Hepatocyte (in vitro differentiated cells): ENCODE results near the gene RGL3. TPM values are rescaled to one million over a fixed set of nuclear protein-coding genes. Genes with fewer than 3 reads are reported as not detected.

ENCODE experiments used
- DNase-seq: peaks from one replicate; pipeline ENCODE4 v3.0.0-alpha.2; 2016; ENCODE audit warnings: low spot score
- H2AFZ ChIP-seq: fragments of 200-600 bp; sonication (generic); 2 replicates; pipeline ENCODE4 v1.6.0; 2016; ENCODE audit warnings: antibody characterized with exemption, mild to moderate bottlenecking
- H3K27ac ChIP-seq: fragments of 200-600 bp; sonication (generic); 2 replicates; pipeline ENCODE4 v1.5.1; 2016; ENCODE audit warnings: mild to moderate bottlenecking
- H3K27me3 ChIP-seq: fragments of 200-600 bp; sonication (generic); 2 replicates; pipeline ENCODE4 v1.6.1; 2016
- H3K36me3 ChIP-seq: fragments of 200-600 bp; sonication (generic); replicated peaks from 2 replicates; pipeline ENCODE4 v1.5.1; 2016; ENCODE audit warnings: low read depth; ENCODE audit not compliant: insufficient read depth
- H3K4me1 ChIP-seq: fragments of 200-600 bp; sonication (generic); 2 replicates; pipeline ENCODE4 v1.5.1; 2016; ENCODE audit warnings: mild to moderate bottlenecking, moderate library complexity; ENCODE audit not compliant: insufficient read depth
- H3K4me2 ChIP-seq: fragments of 200-600 bp; sonication (generic); 2 replicates; pipeline ENCODE4 v1.6.0; 2016
- H3K4me3 ChIP-seq: fragments of 200-600 bp; sonication (generic); 2 replicates; pipeline ENCODE4 v1.5.1; 2016; ENCODE audit warnings: mild to moderate bottlenecking
- H3K79me2 ChIP-seq: fragments of 200-600 bp; sonication (generic); 2 replicates; pipeline ENCODE4 v1.6.0; 2017; ENCODE audit warnings: mild to moderate bottlenecking
- H3K9me2 ChIP-seq: fragments of 200-600 bp; sonication (generic); replicated peaks from 2 replicates; pipeline ENCODE4 v1.6.0; 2017; ENCODE audit warnings: mild to moderate bottlenecking; ENCODE audit not compliant: insufficient read depth
- H3K9me3 ChIP-seq: fragments of 200-600 bp; sonication (generic); 2 replicates; pipeline ENCODE4 v1.5.1; 2016; ENCODE audit warnings: low read depth, mild to moderate bottlenecking
- H4K20me1 ChIP-seq: fragments of 200-600 bp; sonication (generic); 2 replicates; pipeline ENCODE4 v1.6.0; 2016; ENCODE audit warnings: mild to moderate bottlenecking; ENCODE audit not compliant: insufficient read depth, poor library complexity, severe bottlenecking
- EZH2phosphoT487 ChIP-seq: fragments of 200-600 bp; sonication (generic); IDR thresholded peaks from one replicate; pipeline ENCODE4 v1.6.1; 2018; ENCODE audit warnings: antibody characterized with exemption, mild to moderate bottlenecking, low read depth, moderate library complexity; ENCODE audit not compliant: unreplicated experiment, severe bottlenecking
- whole genome bisulfite sequencing: methylation state at CpG from one replicate; pipeline ENCODE4 v1.1.6; 2016; ENCODE audit warnings: low lambda C conversion rate; ENCODE audit errors: missing lambda C conversion rate; 5-methylcytosine and 5-hydroxymethylcytosine counted together
- polyA plus RNA-seq: library from polyadenylated mRNA; unstranded; fragments of >200 nt; fragmentation: Nextera tagmentation; extraction: Ambion mirVana; gene quantifications from 2 replicates; pipeline ENCODE4 v1.2.1, GENCODE V29; 2016
- small RNA-seq: library from RNA; depleted of rRNA; stranded (forward); fragments of <200 nt; gene quantifications from one replicate; pipeline ENCODE3, GENCODE V24; 2014
- total RNA-seq: library from RNA; depleted of rRNA; stranded (reverse); fragments of >200 nt; gene quantifications from 2 replicates; pipeline ENCODE4 v1.2.3, GENCODE V29; 2014

The RGL3 gene
- total and polyA plus RNA-seq, 2 experiments from 2014 or later, result 20.6 to 55.6 TPM

DNA sequence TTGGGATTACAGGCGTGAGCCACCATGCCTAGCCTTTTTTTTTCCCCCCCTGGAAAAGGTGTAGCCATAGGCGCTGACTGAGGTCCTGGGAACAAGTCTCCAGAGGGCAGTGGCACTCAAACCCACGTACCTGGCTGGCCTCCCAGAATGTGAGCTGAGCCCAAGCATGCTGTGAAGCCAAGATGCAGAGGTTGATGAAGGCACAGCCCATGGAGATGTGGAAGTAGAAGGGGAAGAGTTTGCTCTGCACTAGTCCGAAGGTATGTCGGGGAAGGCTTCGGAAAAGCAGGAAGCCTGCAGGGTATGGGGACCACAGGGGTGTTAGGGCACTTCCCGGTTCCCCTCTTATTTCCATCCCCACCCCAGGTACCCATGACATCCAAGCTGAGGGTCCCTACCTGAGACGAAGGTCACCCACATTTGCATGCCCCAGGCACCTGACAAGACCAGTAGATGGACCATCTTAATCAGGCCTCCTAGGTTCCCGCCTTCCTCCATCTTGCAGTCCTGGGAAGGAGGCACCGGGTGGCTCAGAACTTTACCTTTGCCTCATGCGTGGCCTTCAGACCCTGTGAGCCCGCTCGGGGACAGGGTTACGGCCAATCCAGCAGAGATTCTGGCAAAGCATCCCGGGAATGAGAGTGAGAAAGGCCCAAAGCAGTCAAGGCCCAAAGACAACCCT is 73.9 kb downstream of the RGL3 start:
- no peaks in the 10 kb centered on the region for H3K36me3 ChIP-seq
- peaks cover 3% of the 10 kb centered on the region for H3K79me2 ChIP-seq
- no peaks in the 10 kb centered on the region for H3K27me3 ChIP-seq
- H3K27ac ChIP-seq, result peak overlapping the region; percentile 70
- no peaks in the 10 kb centered on the region for H4K20me1 ChIP-seq
- H3K9me3 ChIP-seq, result no peaks in the 10 kb centered on the region
- H2AFZ ChIP-seq, result no peak overlapping the region
- TF ChIP-seq EZH2phosphoT487, result no peak
- peak overlapping the region; percentile 81 for H3K4me2 ChIP-seq
- H3K4me1 ChIP-seq, result peaks cover 9% of the 10 kb centered on the region
- DNase-seq, result peak; percentile 32
- no peaks in the 10 kb centered on the region for H3K9me2 ChIP-seq
- 63% methylated on average over 15 of the region's 15 CpGs for WGBS
- H3K4me3 ChIP-seq, result peak overlapping the region; percentile 43

Small RNA genes within 50 kb of the gene (small RNA-seq; reads per million reads assigned to genes)
- not detected for gene RF00019

Other genes starting within 250 kb of the RGL3 start
- 58.3 and 60.3 TPM in 2 replicates for gene KANK2, start 221.8 kb downstream of the RGL3 start, total RNA-seq
- 35.2 and 39.6 TPM in 2 replicates for gene KANK2, start 221.8 kb downstream of the RGL3 start, polyA plus RNA-seq
- gene ANGPTL8, start 179.7 kb downstream of the RGL3 start, total RNA-seq, result 24.9 and 25.5 TPM in 2 replicates
- gene ANGPTL8, start 179.7 kb downstream of the RGL3 start, polyA plus RNA-seq, result 14.4 and 20.8 TPM in 2 replicates
- gene DOCK6, start 156.8 kb downstream of the RGL3 start, total RNA-seq, result 12.6 and 17.4 TPM in 2 replicates
- 36.8 and 43.7 TPM in 2 replicates for gene DOCK6, start 156.8 kb downstream of the RGL3 start, polyA plus RNA-seq
- not detected in 2 replicates for gene TSPAN16, start 123.2 kb downstream of the RGL3 start, total RNA-seq
- gene TSPAN16, start 123.2 kb downstream of the RGL3 start, polyA plus RNA-seq, result not detected in 2 replicates
- 63.7 and 71.6 TPM in 2 replicates for gene RAB3D, start 79.7 kb downstream of the RGL3 start, total RNA-seq
- 27.3 and 32.6 TPM in 2 replicates for gene RAB3D, start 79.7 kb downstream of the RGL3 start, polyA plus RNA-seq
- gene TMEM205, start 73.0 kb downstream of the RGL3 start, total RNA-seq, result 188 TPM in 2 replicates
- gene TMEM205, start 73.0 kb downstream of the RGL3 start, polyA plus RNA-seq, result 199 and 212 TPM in 2 replicates
- gene CCDC159, start 72.8 kb downstream of the RGL3 start, total RNA-seq, result 10.1 and 14.6 TPM in 2 replicates
- 27.1 and 46.3 TPM in 2 replicates for gene CCDC159, start 72.8 kb downstream of the RGL3 start, polyA plus RNA-seq
- 10.9 and 25.9 TPM in 2 replicates for gene PLPPR2, start 63.9 kb downstream of the RGL3 start, total RNA-seq
- 41.7 and 47.0 TPM in 2 replicates for gene PLPPR2, start 63.9 kb downstream of the RGL3 start, polyA plus RNA-seq
- gene SWSAP1, start 44.6 kb downstream of the RGL3 start, total RNA-seq, result 2.2 and 3.1 TPM in 2 replicates
- gene SWSAP1, start 44.6 kb downstream of the RGL3 start, polyA plus RNA-seq, result 4.0 and 4.9 TPM in 2 replicates
- 16.6 and 20.9 TPM in 2 replicates for gene EPOR, start 35.0 kb downstream of the RGL3 start, total RNA-seq
- 34.2 and 46.8 TPM in 2 replicates for gene EPOR, start 35.0 kb downstream of the RGL3 start, polyA plus RNA-seq
- gene ODAD3, start 15.8 kb upstream of the RGL3 start, total RNA-seq, result 0.08 and 1.3 TPM in 2 replicates
- gene ODAD3, start 15.8 kb upstream of the RGL3 start, polyA plus RNA-seq, result 1.4 and 1.9 TPM in 2 replicates
- 60.0 and 85.1 TPM in 2 replicates for gene PRKCSH, start 16.3 kb upstream of the RGL3 start, total RNA-seq
- 245 and 251 TPM in 2 replicates for gene PRKCSH, start 16.3 kb upstream of the RGL3 start, polyA plus RNA-seq
- gene ELAVL3, start 61.7 kb upstream of the RGL3 start, total RNA-seq, result 0.30 TPM in 1 of 2 replicates, not detected in the other
- gene ELAVL3, start 61.7 kb upstream of the RGL3 start, polyA plus RNA-seq, result 0.11 and 0.18 TPM in 2 replicates
- gene ZNF653, start 86.5 kb upstream of the RGL3 start, total RNA-seq, result 8.4 and 9.5 TPM in 2 replicates
- gene ZNF653, start 86.5 kb upstream of the RGL3 start, polyA plus RNA-seq, result 9.6 and 10.2 TPM in 2 replicates
- gene ECSIT, start 109.8 kb upstream of the RGL3 start, total RNA-seq, result 32.5 and 36.3 TPM in 2 replicates
- gene ECSIT, start 109.8 kb upstream of the RGL3 start, polyA plus RNA-seq, result 23.2 and 26.3 TPM in 2 replicates
- gene CNN1, start 119.5 kb upstream of the RGL3 start, total RNA-seq, result 12.1 and 20.1 TPM in 2 replicates
- 12.6 and 12.9 TPM in 2 replicates for gene CNN1, start 119.5 kb upstream of the RGL3 start, polyA plus RNA-seq
- gene ELOF1, start 139.9 kb upstream of the RGL3 start, total RNA-seq, result 28.1 and 30.3 TPM in 2 replicates
- 72.6 and 81.1 TPM in 2 replicates for gene ELOF1, start 139.9 kb upstream of the RGL3 start, polyA plus RNA-seq
- 16.6 and 18.1 TPM in 2 replicates for gene ACP5, start 158.3 kb upstream of the RGL3 start, total RNA-seq
- 6.5 and 7.2 TPM in 2 replicates for gene ACP5, start 158.3 kb upstream of the RGL3 start, polyA plus RNA-seq
- gene ZNF627, start 178.2 kb upstream of the RGL3 start, total RNA-seq, result 20.7 and 21.2 TPM in 2 replicates
- gene ZNF627, start 178.2 kb upstream of the RGL3 start, polyA plus RNA-seq, result 7.8 and 12.5 TPM in 2 replicates